H9 (cell line): ENCODE measurements around the gene ZNF526. TPM values are rescaled to one million over a fixed set of nuclear protein-coding genes. Genes with fewer than 3 reads are reported as not detected.

Experiments
- DNase-seq: peaks from one replicate; pipeline ENCODE4 v3.0.0-alpha.2; 2017
- H2AFZ ChIP-seq: one replicate; pipeline ENCODE4 v1.6.1; 2013; ENCODE audit warnings: mild to moderate bottlenecking, low read length, control low read depth, moderate library complexity
- H2AK5ac ChIP-seq: 2 replicates; pipeline ENCODE4 v1.6.1; 2013; ENCODE audit warnings: low read length, control low read depth, mixed read lengths; ENCODE audit not compliant: insufficient read length
- H2BK120ac ChIP-seq: one replicate; pipeline ENCODE4 v1.6.1; 2013; ENCODE audit warnings: low read depth, mild to moderate bottlenecking, low read length, control low read depth, inconsistent platforms; ENCODE audit not compliant: poor library complexity, severe bottlenecking
- H2BK12ac ChIP-seq: 2 replicates; pipeline ENCODE4 v1.6.1; 2013; ENCODE audit warnings: low read length, control low read depth, mixed read lengths, low read depth; ENCODE audit not compliant: insufficient read length
- H2BK15ac ChIP-seq: 2 replicates; pipeline ENCODE4 v1.6.1; 2013; ENCODE audit warnings: low read depth, low read length, control low read depth
- H2BK20ac ChIP-seq: one replicate; pipeline ENCODE4 v1.6.1; 2013; ENCODE audit warnings: low read depth, mild to moderate bottlenecking, low read length, control low read depth, inconsistent platforms; ENCODE audit not compliant: poor library complexity, severe bottlenecking
- H2BK5ac ChIP-seq: 2 replicates; pipeline ENCODE4 v1.6.1; 2013; ENCODE audit warnings: low read length, control low read depth, mixed read lengths; ENCODE audit not compliant: insufficient read length
- H3K14ac ChIP-seq: 2 replicates; pipeline ENCODE4 v1.6.1; 2013; ENCODE audit warnings: low read length, control low read depth; ENCODE audit not compliant: insufficient read depth
- H3K18ac ChIP-seq: 2 replicates; pipeline ENCODE4 v1.6.1; 2013; ENCODE audit warnings: low read depth, mild to moderate bottlenecking, mixed read lengths, low read length, control low read depth; ENCODE audit not compliant: insufficient read length
- H3K23ac ChIP-seq: 2 replicates; pipeline ENCODE4 v1.6.1; 2013; ENCODE audit warnings: low read length, control low read depth, mixed read lengths, low read depth; ENCODE audit not compliant: insufficient read length
- H3K23me2 ChIP-seq: 2 replicates; pipeline ENCODE4 v1.6.1; 2013; ENCODE audit warnings: low read depth, mild to moderate bottlenecking, mixed read lengths, low read length, control low read depth; ENCODE audit not compliant: insufficient read length, poor library complexity, severe bottlenecking
- H3K27ac ChIP-seq: 2 replicates; pipeline ENCODE4 v1.5.1; 2013; ENCODE audit warnings: low read length, control low read depth, mixed read lengths, low read depth; ENCODE audit not compliant: insufficient read length
- H3K27me3 ChIP-seq: 2 replicates; pipeline ENCODE4 v1.6.1; 2013; ENCODE audit warnings: low read length, control low read depth, inconsistent platforms; ENCODE audit not compliant: insufficient read depth
- H3K4ac ChIP-seq: 2 replicates; pipeline ENCODE4 v1.6.1; 2013; ENCODE audit warnings: low read depth, mild to moderate bottlenecking, control low read depth, inconsistent platforms, low read length, moderate library complexity
- H3K4me1 ChIP-seq: 2 replicates; pipeline ENCODE4 v1.6.1; 2013; ENCODE audit warnings: low read length, control low read depth, inconsistent platforms; ENCODE audit not compliant: insufficient read depth
- H3K4me2 ChIP-seq: 2 replicates; pipeline ENCODE4 v1.6.1; 2013; ENCODE audit warnings: low read length, control low read depth, mixed read lengths; ENCODE audit not compliant: insufficient read length, insufficient read depth
- H3K56ac ChIP-seq: 2 replicates; pipeline ENCODE4 v1.6.1; 2013; ENCODE audit warnings: low read depth, mild to moderate bottlenecking, mixed read lengths, low read length, control low read depth; ENCODE audit not compliant: insufficient read length
- H3K79me1 ChIP-seq: 2 replicates; pipeline ENCODE4 v1.6.1; 2013; ENCODE audit warnings: low read depth, mild to moderate bottlenecking, moderate library complexity, low read length, control low read depth, inconsistent platforms; ENCODE audit not compliant: insufficient read depth, poor library complexity, severe bottlenecking
- H3K79me2 ChIP-seq: 2 replicates; pipeline ENCODE4 v1.6.1; 2013; ENCODE audit warnings: low read length, control low read depth, inconsistent platforms; ENCODE audit not compliant: insufficient read depth
- H3K9ac ChIP-seq: 2 replicates; pipeline ENCODE4 v1.6.1; 2013; ENCODE audit warnings: low read length, control low read depth, mixed read lengths; ENCODE audit not compliant: insufficient read length; ENCODE audit errors: extremely low read depth
- H3K9me3 ChIP-seq: one replicate; pipeline ENCODE4 v1.6.1; 2013; ENCODE audit warnings: low read depth, low read length, inconsistent platforms; ENCODE audit not compliant: control insufficient read depth
- H3T11ph ChIP-seq: one replicate; pipeline ENCODE4 v1.6.1; 2013; ENCODE audit warnings: mild to moderate bottlenecking, low read length, control low read depth, inconsistent platforms
- H4K20me1 ChIP-seq: one replicate; pipeline ENCODE4 v1.6.1; 2013; ENCODE audit not compliant: control insufficient read depth, insufficient read length, insufficient read depth
- H4K5ac ChIP-seq: 2 replicates; pipeline ENCODE4 v1.6.1; 2013; ENCODE audit warnings: low read depth, mild to moderate bottlenecking, mixed read lengths, low read length, control low read depth; ENCODE audit not compliant: insufficient read length
- H4K8ac ChIP-seq: replicated peaks from 2 replicates; pipeline ENCODE4 v1.6.1; 2013; ENCODE audit warnings: low read length, control low read depth, mixed read lengths, low read depth; ENCODE audit not compliant: insufficient read length
- H4K91ac ChIP-seq: 2 replicates; pipeline ENCODE4 v1.6.1; 2013; ENCODE audit warnings: low read depth, mild to moderate bottlenecking, moderate library complexity, mixed read lengths, low read length, control low read depth; ENCODE audit not compliant: insufficient read length
- H3K27ac Mint-ChIP-seq, 3 experiments: 2 replicates in 2 of 3; 3 replicates in 1 of 3; pipeline ENCODE4 v1.8.0; 2020 to 2021; ENCODE audit warnings: mixed read lengths in 3 of 3, mild to moderate bottlenecking in 1 of 3, moderate library complexity in 1 of 3
- H3K27me3 Mint-ChIP-seq: 2 replicates; pipeline ENCODE4 v1.8.0; 2021; ENCODE audit warnings: low read depth, mild to moderate bottlenecking, moderate library complexity, mixed read lengths
- H3K36me3 Mint-ChIP-seq, 3 experiments: 2 replicates in 2 of 3; 3 replicates in 1 of 3; pipeline ENCODE4 v1.8.0; 2020 to 2021; ENCODE audit warnings: low read depth in 3 of 3, mixed read lengths in 3 of 3; ENCODE audit not compliant: insufficient read depth in 1 of 3
- H3K4me1 Mint-ChIP-seq, 2 experiments: 2 replicates each; pipeline ENCODE4 v1.8.0; 2020; ENCODE audit warnings: mixed read lengths in 2 of 2
- H3K4me3 Mint-ChIP-seq, 2 experiments: 2 replicates in 1 of 2; 3 replicates in 1 of 2; pipeline ENCODE4 v1.8.0; 2020 to 2021; ENCODE audit warnings: mild to moderate bottlenecking in 2 of 2, mixed read lengths in 2 of 2, moderate library complexity in 1 of 2
- H3K9me3 Mint-ChIP-seq, 2 experiments: 2 replicates in 1 of 2; 3 replicates in 1 of 2; pipeline ENCODE4 v1.8.0; 2020; ENCODE audit warnings: mild to moderate bottlenecking in 2 of 2, mixed read lengths in 2 of 2, moderate library complexity in 1 of 2
- WGBS: extraction: QIAGEN DNeasy Blood & Tissue Kit; methylation state at CpG from one replicate; pipeline ENCODE4 v1.1.7; 2013; ENCODE audit warnings: missing lambda C conversion rate, low lambda C conversion rate, mixed read lengths; ENCODE audit not compliant: insufficient read length; ENCODE audit errors: extremely low coverage; 5-methylcytosine and 5-hydroxymethylcytosine counted together
- total RNA-seq: library from RNA; stranded (reverse); gene quantifications from 2 replicates; pipeline ENCODE4 v1.2.1, GENCODE V29; 2021
- TF ChIP-seq, protein P1 (sequence below): fragments of 200-600 bp; sonication (generic); conservative IDR thresholded peaks from 3 replicates; pipeline ENCODE4 v1.8.0; 2021; ENCODE audit warnings: antibody characterized with exemption, mild to moderate bottlenecking

Gene ZNF526
- total RNA-seq, 1 experiment from 2014 or later = 20.5 TPM

DNA sequence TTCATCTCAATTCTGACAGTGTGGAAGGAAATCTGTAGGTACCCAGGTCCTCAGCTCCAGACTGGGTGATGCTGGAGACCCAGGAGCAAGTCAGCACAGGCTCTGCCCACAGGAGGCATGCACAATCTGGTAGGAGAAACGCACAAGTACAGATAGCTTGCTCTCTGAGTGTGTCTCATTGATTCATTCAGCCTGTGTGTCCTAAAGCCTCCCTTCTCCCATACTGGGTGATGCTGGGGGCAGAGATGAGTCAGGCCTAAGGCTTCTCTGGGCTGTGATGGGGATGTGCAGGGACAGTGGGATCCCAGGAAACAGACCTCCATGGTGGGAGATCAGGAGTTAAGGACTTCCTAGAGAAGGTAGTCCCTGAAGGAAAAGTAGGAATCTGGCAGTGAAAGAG, 6.8 kb downstream of the ZNF526 start:
- 0 out of 4 replicates have a peak, but pooled peaks cover 0 to 3% of the 10 kb centered on the region in 2 experiments for H3K4me1 Mint-ChIP-seq
- Histone ChIP-seq H4K91ac (no peak overlapping the region), H3K14ac (no peak overlapping the region), H4K20me1 (no peaks in the 10 kb centered on the region), H3K56ac (no peak overlapping the region), H2BK15ac (no peak overlapping the region), H2AFZ (no peak overlapping the region), H3K23me2 (no peaks in the 10 kb centered on the region), H3K23ac (no peak overlapping the region), H2BK120ac (no peak overlapping the region), H3K4me2 (no peak overlapping the region), H2AK5ac (no peak overlapping the region), H3T11ph (no peak overlapping the region), H2BK12ac (no peak overlapping the region), H2BK5ac (no peak overlapping the region), H3K4me1 (no peaks in the 10 kb centered on the region), H3K9me3 (no peaks in the 10 kb centered on the region), H4K5ac (no peak overlapping the region), H4K8ac (no peak overlapping the region), H3K4ac (no peak overlapping the region), H3K79me2 (peaks cover 2% of the 10 kb centered on the region), H3K18ac (no peak overlapping the region), H3K27me3 (no peaks in the 10 kb centered on the region), H3K9ac (no peak overlapping the region), H3K79me1 (no peaks in the 10 kb centered on the region), H2BK20ac (no peak overlapping the region), H3K27ac (no peak overlapping the region)
- H3K36me3 Mint-ChIP-seq = peaks cover 38 to 82% (median 73%) of the 10 kb centered on the region in 3 experiments; a peak in 6 of 7 replicates
- no peaks in the 10 kb centered on the region for H3K27me3 Mint-ChIP-seq
- H3K4me3 Mint-ChIP-seq = no peak overlapping the region; a peak in 1 of 5 replicates
- no peak for DNase-seq
- WGBS = no CpG with 5 or more reads among the region's 1 CpG
- TF ChIP-seq, protein P1, sequence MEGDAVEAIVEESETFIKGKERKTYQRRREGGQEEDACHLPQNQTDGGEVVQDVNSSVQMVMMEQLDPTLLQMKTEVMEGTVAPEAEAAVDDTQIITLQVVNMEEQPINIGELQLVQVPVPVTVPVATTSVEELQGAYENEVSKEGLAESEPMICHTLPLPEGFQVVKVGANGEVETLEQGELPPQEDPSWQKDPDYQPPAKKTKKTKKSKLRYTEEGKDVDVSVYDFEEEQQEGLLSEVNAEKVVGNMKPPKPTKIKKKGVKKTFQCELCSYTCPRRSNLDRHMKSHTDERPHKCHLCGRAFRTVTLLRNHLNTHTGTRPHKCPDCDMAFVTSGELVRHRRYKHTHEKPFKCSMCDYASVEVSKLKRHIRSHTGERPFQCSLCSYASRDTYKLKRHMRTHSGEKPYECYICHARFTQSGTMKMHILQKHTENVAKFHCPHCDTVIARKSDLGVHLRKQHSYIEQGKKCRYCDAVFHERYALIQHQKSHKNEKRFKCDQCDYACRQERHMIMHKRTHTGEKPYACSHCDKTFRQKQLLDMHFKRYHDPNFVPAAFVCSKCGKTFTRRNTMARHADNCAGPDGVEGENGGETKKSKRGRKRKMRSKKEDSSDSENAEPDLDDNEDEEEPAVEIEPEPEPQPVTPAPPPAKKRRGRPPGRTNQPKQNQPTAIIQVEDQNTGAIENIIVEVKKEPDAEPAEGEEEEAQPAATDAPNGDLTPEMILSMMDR = no peak
- no peaks in the 10 kb centered on the region for H3K9me3 Mint-ChIP-seq
- H3K27ac Mint-ChIP-seq = no peak overlapping the region
